PC-9 (cell line): ENCODE measurements around the gene LIN7C. TPM values are rescaled to one million over a fixed set of nuclear protein-coding genes. Genes with fewer than 3 reads are reported as not detected.

Experiments
- BruUV-seq: library from RNA; stranded (reverse); fragments of 400-500 nt; replicated peaks from 2 replicates; lab custom pipeline; 2021; lab: Mats Ljungman, UMichigan
- CTCF ChIA-PET: fragments of 300-600 bp; sonication (Branson Sonifier 250); formaldehyde crosslinking; loops from one replicate; lab custom pipeline; 2022; ENCODE audit warnings: antibody characterized with exemption; lab: Charles Lee
- POLR2A ChIA-PET: fragments of 300-600 bp; sonication (Branson Sonifier 250); formaldehyde crosslinking; loops from one replicate; lab custom pipeline; 2022; ENCODE audit warnings: antibody characterized with exemption; ENCODE audit not compliant: unreplicated experiment; lab: Charles Lee
- DNase-seq, 2 experiments: peaks; one replicate each; pipeline versions ENCODE4 v3.0.0 to v3.0.0-alpha.2; 2015 to 2022; ENCODE audit warnings: mixed read lengths in 1 of 2
- H2AFZ ChIP-seq: fragments of 200-600 bp; sonication (generic); 2 replicates; pipeline ENCODE4 v1.8.1; 2017; ENCODE audit warnings: antibody characterized with exemption
- H3F3A ChIP-seq: fragments of 200-600 bp; sonication (generic); 2 replicates; pipeline ENCODE4 v1.8.1; 2017; ENCODE audit warnings: antibody characterized with exemption, mild to moderate bottlenecking, low read depth; ENCODE audit not compliant: insufficient read depth
- H3K27ac ChIP-seq: fragments of 200-600 bp; sonication (generic); 2 replicates; pipeline ENCODE4 v1.6.1; 2016; ENCODE audit warnings: mixed run types
- H3K27me3 ChIP-seq: fragments of 200-600 bp; sonication (generic); 2 replicates; pipeline ENCODE4 v1.6.1; 2016; ENCODE audit warnings: low read depth, mixed run types; ENCODE audit not compliant: insufficient read depth
- H3K36me3 ChIP-seq: fragments of 200-600 bp; sonication (generic); 2 replicates; pipeline ENCODE4 v1.6.1; 2016; ENCODE audit warnings: low read depth, mixed run types
- H3K4me1 ChIP-seq: fragments of 200-600 bp; sonication (generic); replicated peaks from 2 replicates; pipeline ENCODE4 v1.6.1; 2016; ENCODE audit warnings: mixed run types; ENCODE audit not compliant: insufficient read depth
- H3K4me2 ChIP-seq: fragments of 200-600 bp; sonication (generic); 2 replicates; pipeline ENCODE4 v1.6.1; 2017; ENCODE audit warnings: mixed run types
- H3K4me3 ChIP-seq: fragments of 200-600 bp; sonication (generic); 2 replicates; pipeline ENCODE4 v1.6.1; 2016; ENCODE audit warnings: mixed run types
- H3K79me2 ChIP-seq: fragments of 200-600 bp; sonication (generic); 2 replicates; pipeline ENCODE4 v1.6.1; 2017; ENCODE audit warnings: low read depth, mixed run types
- H3K9me2 ChIP-seq: fragments of 200-600 bp; sonication (generic); 2 replicates; pipeline ENCODE4 v1.8.1; 2017; ENCODE audit warnings: mild to moderate bottlenecking; ENCODE audit not compliant: insufficient read depth
- H3K9me3 ChIP-seq: fragments of 200-600 bp; sonication (generic); 2 replicates; pipeline ENCODE4 v1.8.1; 2016; ENCODE audit warnings: low read depth; ENCODE audit not compliant: insufficient read depth
- H4K20me1 ChIP-seq: fragments of 200-600 bp; sonication (generic); 2 replicates; pipeline ENCODE4 v1.8.1; 2017; ENCODE audit not compliant: insufficient read depth
- CTCF ChIP-seq: fragments of 200-600 bp; sonication (generic); conservative IDR thresholded peaks from 2 replicates; pipeline ENCODE4 v1.6.1; 2017; ENCODE audit warnings: mixed run types, antibody characterized with exemption, mild to moderate bottlenecking, moderate library complexity
- EZH2 ChIP-seq: fragments of 200-600 bp; sonication (generic); IDR thresholded peaks from 2 replicates; pipeline ENCODE4 v1.8.0; 2017; ENCODE audit warnings: antibody characterized with exemption, low read depth
- intact Hi-C: fragments of 100-400 bp; cut with micrococcal nuclease; formaldehyde crosslinking; loops from one replicate; pipeline ENCODE4 v1.10.0; 2022; ENCODE audit not compliant: unreplicated experiment
- total RNA-seq: library from RNA; stranded (reverse); gene quantifications from 2 replicates; pipeline ENCODE4 v1.2.3, GENCODE V29; 2021

LIN7C gene
- total RNA-seq, 1 experiment from 2014 or later = 30.6 TPM

- Histone ChIP-seq H2AFZ (no peak overlapping the region), H3K79me2 (no peaks in the 10 kb centered on the region), H3K4me1 (no peaks in the 10 kb centered on the region), H3F3A (no peaks in the 10 kb centered on the region), H3K9me3 (no peaks in the 10 kb centered on the region), H3K4me2 (no peak overlapping the region), H3K27me3 (0 out of 2 replicates have a peak, but pooled peaks cover 3% of the 10 kb centered on the region), H3K4me3 (no peak overlapping the region), H3K27ac (no peak overlapping the region), H3K36me3 (no peaks in the 10 kb centered on the region), H3K9me2 (no peaks in the 10 kb centered on the region), H4K20me1 (no peaks in the 10 kb centered on the region)
- TF ChIP-seq CTCF = no peak
- TF ChIP-seq EZH2 = no peak
- CTCF ChIA-PET = no interaction called here
- DNase-seq = no peak
- intact Hi-C loops = no loop called here
- no TSS peak for BruUV-seq
- POLR2A ChIA-PET = no interaction called here
Measured at GRCh38 chr11:27535103-27535502, 28.5 kb upstream of the LIN7C start.

GRCh38 chr11:27532652-27533325, 26.2 kb upstream of the LIN7C start:
- no TSS peak for BruUV-seq
- Histone ChIP-seq H3K4me1 (no peaks in the 10 kb centered on the region), H3K4me3 (no peak overlapping the region), H3K27me3 (no peaks in the 10 kb centered on the region), H3K9me3 (no peaks in the 10 kb centered on the region), H3K79me2 (no peaks in the 10 kb centered on the region), H3K9me2 (no peaks in the 10 kb centered on the region; the same call in 1 of the 2 replicates), H3K4me2 (no peak overlapping the region), H3K36me3 (no peaks in the 10 kb centered on the region), H3K27ac (no peak overlapping the region), H3F3A (no peaks in the 10 kb centered on the region), H4K20me1 (no peaks in the 10 kb centered on the region), H2AFZ (no peak overlapping the region)
- TF ChIP-seq CTCF = no peak
- no peak for DNase-seq
- CTCF ChIA-PET = no interaction called here
- intact Hi-C loops = no loop called here
- POLR2A ChIA-PET = no interaction called here

GRCh38 chr11:27528712-27529111, 22.1 kb upstream of the LIN7C start:
- Histone ChIP-seq H3F3A (no peaks in the 10 kb centered on the region), H2AFZ (no peak overlapping the region), H3K4me3 (no peak overlapping the region), H3K36me3 (no peaks in the 10 kb centered on the region), H3K4me2 (no peak overlapping the region), H3K79me2 (no peaks in the 10 kb centered on the region), H3K27me3 (no peaks in the 10 kb centered on the region), H4K20me1 (no peaks in the 10 kb centered on the region), H3K9me3 (no peaks in the 10 kb centered on the region), H3K27ac (no peak overlapping the region), H3K4me1 (no peaks in the 10 kb centered on the region), H3K9me2 (no peaks in the 10 kb centered on the region; the same call in 1 of the 2 replicates)
- intact Hi-C loops = no loop called here
- no TSS peak for BruUV-seq
- TF ChIP-seq CTCF (no peak), EZH2 (no peak)
- POLR2A ChIA-PET = no interaction called here
- no peak for DNase-seq
- CTCF ChIA-PET = no interaction called here
